HEK293T (cell line): ENCODE results near the gene MAFB.

Source experiments
- BHLHE40 ChIP-seq: fragments of 450-650 bp; IDR thresholded peaks from 2 replicates; pipeline ENCODE4 v1.6.1; 2016; ENCODE audit warnings: mild to moderate bottlenecking, moderate library complexity, borderline replicate concordance
- CTBP1 ChIP-seq: fragments of 450-650 bp; IDR thresholded peaks from 2 replicates; pipeline ENCODE4 v1.6.1; 2016; ENCODE audit warnings: borderline replicate concordance
- FOXK2 ChIP-seq: fragments of 450-650 bp; IDR thresholded peaks from 2 replicates; pipeline ENCODE4 v1.6.1; 2016; ENCODE audit warnings: mild to moderate bottlenecking
- FOXM1 ChIP-seq: fragments of 450-650 bp; IDR thresholded peaks from 2 replicates; pipeline ENCODE4 v1.6.1; 2017; ENCODE audit warnings: mild to moderate bottlenecking, borderline replicate concordance
- HDGF ChIP-seq: fragments of 450-650 bp; IDR thresholded peaks from 2 replicates; pipeline ENCODE4 v1.6.1; 2017; ENCODE audit warnings: antibody characterized with exemption, borderline replicate concordance
- L3MBTL2 ChIP-seq: fragments of 450-650 bp; conservative IDR thresholded peaks from 2 replicates; pipeline ENCODE4 v1.6.1; 2016; ENCODE audit warnings: mild to moderate bottlenecking
- LEF1 ChIP-seq: fragments of 450-650 bp; IDR thresholded peaks from 2 replicates; pipeline ENCODE4 v1.6.1; 2017; ENCODE audit warnings: mild to moderate bottlenecking, borderline replicate concordance
- NFRKB ChIP-seq: fragments of 450-650 bp; IDR thresholded peaks from 2 replicates; pipeline ENCODE4 v1.6.1; 2016; ENCODE audit warnings: mild to moderate bottlenecking, moderate library complexity
- SP1 ChIP-seq: fragments of 450-650 bp; IDR thresholded peaks from 2 replicates; pipeline ENCODE4 v1.6.1; 2017
- SUZ12 ChIP-seq: fragments of 450-650 bp; IDR thresholded peaks from 2 replicates; pipeline ENCODE4 v1.6.1; 2016; ENCODE audit warnings: mild to moderate bottlenecking
- TARDBP ChIP-seq: fragments of 450-650 bp; IDR thresholded peaks from 2 replicates; pipeline ENCODE4 v1.6.1; 2016
- TF ChIP-seq, protein P1 (sequence below): fragments of 450-650 bp; IDR thresholded peaks from 2 replicates; pipeline ENCODE4 v1.6.1; 2016

GRCh38 chr20:40681684-40682083, 7.4 kb downstream of the MAFB start:
- TF ChIP-seq SP1 (no peak), SUZ12 (no peak), NFRKB (no peak), FOXK2 (no peak), HDGF (no peak), BHLHE40 (no peak), LEF1 (no peak), TARDBP (no peak), FOXM1 (no peak), CTBP1 (no peak), L3MBTL2 (no peak)
- TF ChIP-seq, protein P1, sequence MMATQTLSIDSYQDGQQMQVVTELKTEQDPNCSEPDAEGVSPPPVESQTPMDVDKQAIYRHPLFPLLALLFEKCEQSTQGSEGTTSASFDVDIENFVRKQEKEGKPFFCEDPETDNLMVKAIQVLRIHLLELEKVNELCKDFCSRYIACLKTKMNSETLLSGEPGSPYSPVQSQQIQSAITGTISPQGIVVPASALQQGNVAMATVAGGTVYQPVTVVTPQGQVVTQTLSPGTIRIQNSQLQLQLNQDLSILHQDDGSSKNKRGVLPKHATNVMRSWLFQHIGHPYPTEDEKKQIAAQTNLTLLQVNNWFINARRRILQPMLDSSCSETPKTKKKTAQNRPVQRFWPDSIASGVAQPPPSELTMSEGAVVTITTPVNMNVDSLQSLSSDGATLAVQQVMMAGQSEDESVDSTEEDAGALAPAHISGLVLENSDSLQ, result no peak
